ENCODE measurements around the gene TMEM132E. TPM values are rescaled to one million over a fixed set of nuclear protein-coding genes. Genes with fewer than 3 reads are reported as not detected.

TMEM132E gene
- total and polyA plus RNA-seq, 11 donors, result 0.04 to 0.20 (median 0.09) TPM; not detected in 8

DNA sequence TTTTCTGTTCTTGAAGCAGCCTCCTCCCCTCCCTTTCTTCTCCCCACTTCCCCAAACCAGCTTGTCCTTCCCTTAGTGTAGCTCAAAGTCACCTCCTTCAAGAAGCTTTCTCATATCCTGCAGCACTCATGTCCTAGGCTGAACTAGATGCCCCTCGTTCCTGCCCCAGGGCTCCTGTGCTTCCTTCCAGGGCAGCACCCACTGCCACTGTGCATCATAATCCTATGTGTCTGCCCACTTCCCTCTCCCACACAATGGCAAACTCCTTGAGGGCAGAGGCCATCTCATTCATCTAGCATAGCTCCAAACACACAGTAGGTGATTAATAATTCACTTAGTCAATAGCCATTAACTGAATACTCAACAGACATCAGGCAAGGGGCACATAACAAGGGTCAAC lies 6.9 kb upstream of the TMEM132E start:
- no peak for ATAC-seq
- H3K36me3 ChIP-seq, result no peaks in the 10 kb centered on the region
- 46 to 73% (median 61%) methylated on average over 1 of the region's 1 CpG for WGBS, 4 donors
- intact Hi-C loops (cut with DNase I), result no loop called here
- peaks cover 0 to 4% (median 0%) of the 10 kb centered on the region in 12 donors for H3K9me3 ChIP-seq
- no peaks in the 10 kb centered on the region for H3K4me1 ChIP-seq
- peaks cover 0 to 99% (median 23%) of the 10 kb centered on the region in 9 donors for H3K27me3 ChIP-seq
- TF ChIP-seq CTCF (IDR thresholded peaks at IDR 0.05), result no peak
- no peak for TF ChIP-seq POLR2A (IDR thresholded peaks at IDR 0.05)
- no peak for DNase-seq
- H3K27ac ChIP-seq, result no peak overlapping the region
- no peak overlapping the region for H3K4me3 ChIP-seq

DNA sequence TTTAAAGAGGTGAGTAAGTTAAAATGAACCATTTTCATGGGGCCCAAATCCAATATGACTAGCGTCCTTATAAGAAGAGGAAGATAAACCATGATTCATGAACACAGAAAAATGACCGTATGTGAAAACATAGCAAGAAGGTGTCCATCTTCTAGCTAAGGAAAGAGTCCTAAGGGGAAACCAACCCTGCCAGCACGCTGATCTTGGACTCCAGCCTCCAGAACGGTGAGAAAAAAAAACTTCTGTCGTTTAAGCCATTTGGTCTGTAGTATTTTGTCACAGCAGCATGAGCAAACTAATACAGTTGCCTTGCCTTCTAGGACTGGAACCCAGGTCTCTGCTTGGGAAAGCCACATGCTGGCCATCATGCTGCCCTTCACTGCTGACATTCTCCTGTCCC lies 4.2 kb upstream of the TMEM132E start:
- peaks cover 0 to 4% (median 0%) of the 10 kb centered on the region in 12 donors for H3K9me3 ChIP-seq
- H3K27ac ChIP-seq, result no peak overlapping the region
- DNase-seq, result no peak
- intact Hi-C loops (cut with DNase I), result no loop called here
- peaks cover 17 to 98% (median 40%) of the 10 kb centered on the region in 9 donors for H3K27me3 ChIP-seq
- WGBS, 4 donors, result 80 to 82% (median 81%) methylated on average over 5 of the region's 5 CpGs
- no peak for ATAC-seq
- no peak for TF ChIP-seq POLR2A (IDR thresholded peaks at IDR 0.05)
- TF ChIP-seq CTCF (IDR thresholded peaks at IDR 0.05), result no peak
- no peaks in the 10 kb centered on the region for H3K36me3 ChIP-seq
- no peak overlapping the region for H3K4me3 ChIP-seq
- H3K4me1 ChIP-seq, result peaks cover 0 to 17% (median 13%) of the 10 kb centered on the region in 12 donors

DNA sequence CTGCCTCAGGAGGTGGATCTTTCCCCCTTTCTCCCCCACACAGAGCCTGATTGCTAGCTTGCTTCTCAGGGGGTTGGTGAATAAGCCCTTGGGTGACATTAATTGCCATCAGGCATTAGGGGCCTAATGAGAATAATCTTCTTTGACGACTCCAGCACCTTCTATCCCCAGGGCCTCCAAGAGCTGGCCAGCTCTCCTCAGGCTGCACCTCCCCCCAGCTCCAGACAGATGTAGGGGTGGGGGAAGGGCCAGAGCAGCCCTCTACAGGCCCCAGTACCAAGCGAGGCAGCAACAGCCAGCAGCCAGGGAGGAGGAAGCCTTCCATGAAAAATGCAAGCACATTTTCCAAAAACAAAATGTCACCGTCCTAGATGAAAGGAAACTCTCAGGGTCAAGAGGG lies 1.4 kb upstream of the TMEM132E start:
- TF ChIP-seq POLR2A (IDR thresholded peaks at IDR 0.05), result no peak
- TF ChIP-seq CTCF (IDR thresholded peaks at IDR 0.05), result no peak
- H3K4me1 ChIP-seq, result peaks cover 6 to 38% (median 30%) of the 10 kb centered on the region in 12 donors

DNA sequence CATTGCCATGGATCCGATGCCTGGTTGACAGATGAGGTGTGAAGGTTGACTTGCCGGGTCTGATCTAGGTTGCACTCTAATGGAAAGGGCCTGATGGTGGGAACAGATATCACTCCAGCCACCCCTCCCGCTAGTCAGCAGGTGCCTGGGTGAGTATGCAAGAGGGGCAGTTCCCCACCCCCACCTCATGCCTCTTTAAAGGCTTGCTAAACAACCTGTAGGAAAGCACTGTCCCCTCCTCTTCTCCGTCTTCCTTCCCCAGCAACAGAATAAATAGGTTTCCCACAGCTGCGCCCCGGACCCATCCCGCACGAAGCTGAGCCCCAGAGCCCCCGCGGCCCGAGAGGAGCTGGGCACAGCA lies 746 bp upstream of the TMEM132E start:
- intact Hi-C loops (cut with DNase I), result no loop called here
- Histone ChIP-seq H3K9me3 (peaks cover 0 to 4% (median 0%) of the 10 kb centered on the region in 12 donors), H3K27me3 (peaks cover 41 to 99% (median 68%) of the 10 kb centered on the region in 9 donors), H3K4me3 (peak overlapping the region; percentile 8 to 66 (median 54)), H3K4me1 (peaks cover 6 to 38% (median 30%) of the 10 kb centered on the region in 12 donors), H3K36me3 (no peaks in the 10 kb centered on the region), H3K27ac (no peak overlapping the region)
- no peak for ATAC-seq
- no peak for DNase-seq
- 6 to 10% (median 8%) methylated on average over 10 to 11 of the region's 11 CpGs for WGBS, 4 donors
- TF ChIP-seq CTCF (IDR thresholded peaks at IDR 0.05), result no peak
- TF ChIP-seq POLR2A (IDR thresholded peaks at IDR 0.05), result no peak

More for the DNA sequence above, 1.4 kb upstream of the TMEM132E start:
- no peak overlapping the region for H3K27ac ChIP-seq
- DNase-seq (no peak), ATAC-seq (no peak)
- 21 to 49% (median 29%) methylated on average over 3 of the region's 3 CpGs for WGBS, 4 donors
- H3K4me3 ChIP-seq, result peak overlapping the region in 1 of 12 donors; percentile 54
- H3K27me3 ChIP-seq, result peaks cover 41 to 99% (median 62%) of the 10 kb centered on the region in 9 donors
- H3K36me3 ChIP-seq, result no peaks in the 10 kb centered on the region
- peaks cover 0 to 4% (median 0%) of the 10 kb centered on the region in 12 donors for H3K9me3 ChIP-seq
- intact Hi-C loops (cut with DNase I), result no loop called here
